ENCODE data around the gene GAS5.

DNA sequence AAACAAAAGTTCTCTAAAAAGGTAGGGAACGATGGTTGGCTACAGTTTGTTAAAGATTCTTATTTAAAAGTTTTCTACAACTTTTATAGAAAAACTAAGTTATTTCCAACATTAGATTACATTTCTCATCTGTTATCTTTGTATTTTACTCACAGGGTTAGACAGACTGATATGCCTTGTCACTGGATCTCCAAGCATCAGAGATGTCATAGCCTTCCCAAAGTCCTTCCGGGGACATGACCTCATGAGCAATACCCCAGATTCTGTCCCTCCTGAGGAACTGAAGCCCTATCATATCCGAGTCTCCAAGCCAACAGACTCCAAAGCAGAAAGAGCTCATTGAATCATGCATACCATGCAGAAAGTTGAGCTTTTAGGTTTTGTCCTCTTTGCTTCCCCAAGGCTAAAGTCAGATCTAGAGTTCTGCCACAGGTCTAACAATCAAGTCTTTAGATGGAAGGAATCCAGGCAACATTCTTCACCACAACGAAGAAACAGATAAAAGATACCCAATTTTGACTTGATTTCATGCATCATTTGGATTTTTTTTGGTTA lies 10.3 kb downstream of the GAS5 start:
- TF ChIP-seq CTCF (conservative IDR thresholded peaks at IDR 0.05; ENCODE audit: low read depth, low read length) (no peak), EZH2 (IDR thresholded peaks at IDR 0.05; ENCODE audit: borderline replicate concordance, low read depth, low read length, poor library complexity, severe bottlenecking) (no peak)
